HEK293 (cell line): ENCODE measurements around the gene PLCB3.

Source experiments
- CTCF ChIA-PET: fragments of 350-600 bp; formaldehyde crosslinking; extraction: SDS; loops from one replicate; lab custom pipeline; 2021; ENCODE audit warnings: antibody characterized with exemption; lab: Yijun Ruan, JAX
- POLR2A ChIA-PET: fragments of 300-600 bp; formaldehyde crosslinking; extraction: SDS; loops from one replicate; lab custom pipeline; 2020; ENCODE audit warnings: antibody characterized with exemption, inconsistent platforms; lab: Yijun Ruan, JAX
- H3K27ac ChIP-seq: fragments of 200-500 bp; sonication (Bioruptor generic); 2 replicates; pipeline ENCODE4 v1.5.1; 2014; ENCODE audit warnings: low read depth, low read length, control low read depth, inconsistent platforms; ENCODE audit errors: extremely low read depth
- H3K36me3 ChIP-seq, 2 experiments: fragments of 200-500 bp in 1 of 2; sonication (Bioruptor generic) in 1 of 2; 1 replicate in 1 of 2; 2 replicates in 1 of 2; pipeline ENCODE4 v1.5.1; 2014 to 2017; ENCODE audit warnings: inconsistent platforms in 2 of 2, low read length in 2 of 2; ENCODE audit not compliant: control insufficient read depth in 2 of 2, insufficient read depth in 1 of 2
- H3K4me1 ChIP-seq: fragments of 200-500 bp; sonication (Bioruptor generic); 2 replicates; pipeline ENCODE4 v1.5.1; 2014; ENCODE audit warnings: mild to moderate bottlenecking, low read length, inconsistent platforms; ENCODE audit not compliant: control insufficient read depth, insufficient read depth
- H3K4me3 ChIP-seq: 2 replicates; pipeline ENCODE4 v1.5.1; 2011; ENCODE audit warnings: low read depth, mild to moderate bottlenecking, control low read depth, low read length, moderate library complexity
- H3K9me3 ChIP-seq: fragments of 200-500 bp; sonication (Bioruptor generic); 2 replicates; pipeline ENCODE4 v1.5.1; 2014; ENCODE audit warnings: low read depth, low read length, inconsistent platforms; ENCODE audit not compliant: control insufficient read depth, insufficient read depth
- BCL11B ChIP-seq: fragments of 450-650 bp; formaldehyde crosslinking; IDR thresholded peaks from 2 replicates; pipeline ENCODE4 v1.5.1; 2016; ENCODE audit warnings: low read depth, missing biosample characterization, missing genetic modification characterization
- EGR2 ChIP-seq: fragments of 450-650 bp; formaldehyde crosslinking; IDR thresholded peaks from 2 replicates; pipeline ENCODE4 v1.5.1; 2016; ENCODE audit warnings: low read depth, missing biosample characterization, missing genetic modification characterization
- GLI4 ChIP-seq: fragments of 450-650 bp; formaldehyde crosslinking; IDR thresholded peaks from 2 replicates; pipeline ENCODE4 v1.5.1; 2016; ENCODE audit warnings: missing biosample characterization, missing genetic modification characterization
- HOXC10 ChIP-seq: sonication (generic); formaldehyde crosslinking; IDR thresholded peaks from 2 replicates; pipeline ENCODE4 v1.8.1; 2023; ENCODE audit warnings: mild to moderate bottlenecking, missing genetic modification reagents
- KLF8 ChIP-seq: fragments of 450-650 bp; formaldehyde crosslinking; IDR thresholded peaks from 2 replicates; pipeline ENCODE4 v1.5.1; 2016; ENCODE audit warnings: missing biosample characterization, missing genetic modification characterization
- OSR2 ChIP-seq: fragments of 450-650 bp; formaldehyde crosslinking; IDR thresholded peaks from 2 replicates; pipeline ENCODE4 v1.5.1; 2016; ENCODE audit warnings: missing biosample characterization, missing genetic modification characterization
- SP3 ChIP-seq: fragments of 450-650 bp; formaldehyde crosslinking; IDR thresholded peaks from 2 replicates; pipeline ENCODE4 v1.5.1; 2016; ENCODE audit warnings: missing biosample characterization, missing genetic modification characterization
- ZBTB20 ChIP-seq: fragments of 450-650 bp; formaldehyde crosslinking; IDR thresholded peaks from 2 replicates; pipeline ENCODE4 v1.5.1; 2016; ENCODE audit warnings: missing biosample characterization, missing genetic modification characterization
- ZFP3 ChIP-seq: fragments of 450-650 bp; formaldehyde crosslinking; IDR thresholded peaks from 2 replicates; pipeline ENCODE4 v1.5.1; 2016; ENCODE audit warnings: low read depth, missing biosample characterization, missing genetic modification characterization
- ZFP41 ChIP-seq: fragments of 450-650 bp; formaldehyde crosslinking; IDR thresholded peaks from 2 replicates; pipeline ENCODE4 v1.5.1; 2016; ENCODE audit warnings: missing biosample characterization, missing genetic modification characterization, borderline replicate concordance
- ZNF140 ChIP-seq: fragments of 450-650 bp; formaldehyde crosslinking; IDR thresholded peaks from 2 replicates; pipeline ENCODE4 v1.5.1; 2016; ENCODE audit warnings: missing biosample characterization, missing genetic modification characterization
- ZNF157 ChIP-seq: fragments of 450-650 bp; formaldehyde crosslinking; IDR thresholded peaks from 2 replicates; pipeline ENCODE4 v1.5.1; 2016; ENCODE audit warnings: missing biosample characterization, missing genetic modification characterization
- ZNF16 ChIP-seq: fragments of 450-650 bp; formaldehyde crosslinking; IDR thresholded peaks from 2 replicates; pipeline ENCODE4 v1.5.1; 2016; ENCODE audit warnings: low read depth, missing biosample characterization, missing genetic modification characterization
- ZNF169 ChIP-seq: fragments of 450-650 bp; formaldehyde crosslinking; IDR thresholded peaks from 2 replicates; pipeline ENCODE4 v1.5.1; 2016; ENCODE audit warnings: missing biosample characterization, missing genetic modification characterization
- ZNF175 ChIP-seq: fragments of 450-650 bp; formaldehyde crosslinking; IDR thresholded peaks from 2 replicates; pipeline ENCODE4 v1.5.1; 2016; ENCODE audit warnings: missing biosample characterization, missing genetic modification characterization
- ZNF184 ChIP-seq: fragments of 450-650 bp; IDR thresholded peaks from 2 replicates; pipeline ENCODE4 v1.5.1; 2018; ENCODE audit warnings: missing biosample characterization, mild to moderate bottlenecking, missing genetic modification characterization
- ZNF211 ChIP-seq: fragments of 450-650 bp; formaldehyde crosslinking; IDR thresholded peaks from 2 replicates; pipeline ENCODE4 v1.5.1; 2016; ENCODE audit warnings: low read depth, missing biosample characterization, missing genetic modification characterization
- ZNF223 ChIP-seq: fragments of 450-650 bp; formaldehyde crosslinking; IDR thresholded peaks from 2 replicates; pipeline ENCODE4 v1.5.1; 2016; ENCODE audit warnings: missing biosample characterization, missing genetic modification characterization
- ZNF24 ChIP-seq: fragments of 450-650 bp; formaldehyde crosslinking; IDR thresholded peaks from 2 replicates; pipeline ENCODE4 v1.5.1; 2016; ENCODE audit warnings: missing biosample characterization, missing genetic modification characterization
- ZNF266 ChIP-seq: fragments of 450-650 bp; formaldehyde crosslinking; IDR thresholded peaks from 2 replicates; pipeline ENCODE4 v1.5.1; 2016; ENCODE audit warnings: missing biosample characterization, missing genetic modification characterization, low read depth
- ZNF341 ChIP-seq: fragments of 450-650 bp; formaldehyde crosslinking; IDR thresholded peaks from 2 replicates; pipeline ENCODE4; 2016; ENCODE audit warnings: low read depth, missing biosample characterization, missing genetic modification characterization
- ZNF354C ChIP-seq: fragments of 450-650 bp; formaldehyde crosslinking; IDR thresholded peaks from 2 replicates; pipeline ENCODE4 v1.5.1; 2016; ENCODE audit warnings: missing biosample characterization, missing genetic modification characterization, low read depth, borderline replicate concordance
- ZNF473 ChIP-seq: fragments of 450-650 bp; formaldehyde crosslinking; IDR thresholded peaks from 2 replicates; pipeline ENCODE4 v1.5.1; 2017; ENCODE audit warnings: missing biosample characterization, missing genetic modification characterization
- ZNF510 ChIP-seq: fragments of 450-650 bp; formaldehyde crosslinking; IDR thresholded peaks from 2 replicates; pipeline ENCODE4 v1.5.1; 2018; ENCODE audit warnings: mild to moderate bottlenecking, missing genetic modification characterization, missing biosample characterization; ENCODE audit not compliant: insufficient replicate concordance
- ZNF514 ChIP-seq: fragments of 450-650 bp; formaldehyde crosslinking; IDR thresholded peaks from 2 replicates; pipeline ENCODE4 v1.5.1; 2016; ENCODE audit warnings: missing biosample characterization, missing genetic modification characterization
- ZNF549 ChIP-seq: fragments of 450-650 bp; IDR thresholded peaks from 2 replicates; pipeline ENCODE4 v1.5.1; 2018; ENCODE audit warnings: missing biosample characterization, missing genetic modification characterization, mild to moderate bottlenecking, inconsistent platforms, moderate library complexity
- ZNF571 ChIP-seq: fragments of 450-650 bp; formaldehyde crosslinking; IDR thresholded peaks from 2 replicates; pipeline ENCODE4 v1.5.0; 2017; ENCODE audit warnings: missing biosample characterization, missing genetic modification characterization
- ZNF580 ChIP-seq: fragments of 450-650 bp; formaldehyde crosslinking; IDR thresholded peaks from 2 replicates; pipeline ENCODE4 v1.5.1; 2016; ENCODE audit warnings: missing biosample characterization, missing genetic modification characterization
- ZNF654 ChIP-seq: fragments of 450-650 bp; formaldehyde crosslinking; IDR thresholded peaks from 2 replicates; pipeline ENCODE4 v1.5.1; 2016; ENCODE audit warnings: low read depth, missing biosample characterization, missing genetic modification characterization
- ZNF658 ChIP-seq: fragments of 450-650 bp; formaldehyde crosslinking; IDR thresholded peaks from 2 replicates; pipeline ENCODE4; 2016; ENCODE audit warnings: missing biosample characterization, missing genetic modification characterization
- ZNF677 ChIP-seq: fragments of 450-650 bp; IDR thresholded peaks from 2 replicates; pipeline ENCODE4 v1.5.0; 2018; ENCODE audit warnings: missing biosample characterization, mild to moderate bottlenecking, missing genetic modification characterization, moderate library complexity
- ZNF76 ChIP-seq: fragments of 450-650 bp; formaldehyde crosslinking; IDR thresholded peaks from 2 replicates; pipeline ENCODE4; 2016; ENCODE audit warnings: low read depth, missing biosample characterization, missing genetic modification characterization, borderline replicate concordance
- ZNF768 ChIP-seq: fragments of 450-650 bp; formaldehyde crosslinking; IDR thresholded peaks from 2 replicates; pipeline ENCODE4 v1.5.1; 2018; ENCODE audit warnings: missing biosample characterization, mild to moderate bottlenecking, missing genetic modification characterization
- ZNF777 ChIP-seq: fragments of 450-650 bp; formaldehyde crosslinking; IDR thresholded peaks from 2 replicates; pipeline ENCODE4 v1.5.1; 2017; ENCODE audit warnings: missing biosample characterization, missing genetic modification characterization, borderline replicate concordance
- ZNF785 ChIP-seq: fragments of 450-650 bp; formaldehyde crosslinking; IDR thresholded peaks from 2 replicates; pipeline ENCODE4 v1.5.1; 2016; ENCODE audit warnings: missing biosample characterization, missing genetic modification characterization
- ZNF843 ChIP-seq: fragments of 450-650 bp; formaldehyde crosslinking; IDR thresholded peaks from 2 replicates; pipeline ENCODE4 v1.5.1; 2016; ENCODE audit warnings: missing biosample characterization, missing genetic modification characterization
- ZSCAN30 ChIP-seq: fragments of 450-650 bp; IDR thresholded peaks from 2 replicates; pipeline ENCODE4 v1.5.1; 2018; ENCODE audit warnings: missing biosample characterization, mild to moderate bottlenecking, missing genetic modification characterization, moderate library complexity
- ZSCAN4 ChIP-seq: fragments of 450-650 bp; formaldehyde crosslinking; IDR thresholded peaks from 2 replicates; pipeline ENCODE4 v1.5.1; 2017; ENCODE audit warnings: missing biosample characterization, missing genetic modification characterization

PLCB3 gene

GRCh38 chr11:64305075-64305690 lies 53.9 kb downstream of the PLCB3 start, which contains the start of gene ESRRA (continued):
- TF ChIP-seq ZNF157, result no peak
- peak; percentile 29; the same call in 1 of the 2 replicates for TF ChIP-seq EGR2
- no peak for TF ChIP-seq BCL11B (tag by site-specific recombination)
- TF ChIP-seq ZSCAN30 (tag by site-specific recombination), result no peak
- peak; percentile 56; the same call in 1 of the 2 replicates for TF ChIP-seq KLF8
- no peak for TF ChIP-seq ZNF184
- no peak for TF ChIP-seq ZSCAN4 (tag by site-specific recombination)
- peak; percentile 45 for TF ChIP-seq ZNF341 (tag by site-specific recombination)
- TF ChIP-seq ZNF140 (tag by site-specific recombination), result no peak
- TF ChIP-seq ZNF16 (tag by site-specific recombination), result no peak
- no peak for TF ChIP-seq ZFP3 (tag by site-specific recombination)
- TF ChIP-seq SP3 (tag by site-specific recombination), result peak; percentile 84
- TF ChIP-seq ZNF580 (tag by site-specific recombination), result no peak

GRCh38 chr11:64305691-64306562 lies 54.6 kb downstream of the PLCB3 start:
- peak overlapping the region; percentile 62 for H3K4me3 ChIP-seq
- H3K36me3 ChIP-seq, result peaks cover 0 to 5% of the 10 kb centered on the region in 2 experiments; a peak in 1 of 3 replicates
- H3K9me3 ChIP-seq, result no peaks in the 10 kb centered on the region
- CTCF ChIA-PET, result interaction anchor here (0.6 to 5.8 kb wide), 9 partner anchors 24 to 301 kb away, joined by 3 to 63 read pairs (median 3); no protein-coding TSS in a partner anchor
- H3K27ac ChIP-seq, result peak overlapping the region; percentile 59; the same call in 1 of the 2 replicates
- POLR2A ChIA-PET, result interaction anchor here (0.6 to 3.6 kb wide), 6 partner anchors 12 to 1192 kb away, joined by 3 to 43 read pairs (median 12); partner anchors contain the start of genes NUDT22, PRDX5, STIP1 and TRMT112
- H3K4me1 ChIP-seq, result no peaks in the 10 kb centered on the region
- TF ChIP-seq ZNF510 (no peak), ZNF473 (tag by site-specific recombination) (no peak), ZNF514 (no peak), GLI4 (tag by site-specific recombination) (no peak), ZNF768 (tag by site-specific recombination) (no peak), ZNF169 (tag by site-specific recombination) (no peak), ZNF677 (tag by site-specific recombination) (no peak), ZNF341 (tag by site-specific recombination) (peak; percentile 44), ZNF654 (no peak), ZNF658 (tag by site-specific recombination) (no peak), OSR2 (tag by site-specific recombination) (no peak), HOXC10 (CRISPR knock-in tag) (no peak), ZNF785 (no peak), ZNF223 (tag by site-specific recombination) (no peak), ZNF354C (no peak), ZFP41 (tag by site-specific recombination) (no peak), ZSCAN30 (tag by site-specific recombination) (no peak), ZNF549 (tag by site-specific recombination) (no peak), ZNF843 (tag by site-specific recombination) (no peak), ZNF266 (tag by site-specific recombination) (no peak), ZNF24 (tag by site-specific recombination) (no peak), ZBTB20 (tag by site-specific recombination) (peak; percentile 89), ZNF211 (no peak), ZNF175 (tag by site-specific recombination) (no peak), ZNF571 (no peak), ZNF777 (tag by site-specific recombination) (no peak), ZNF76 (no peak)
